Lower lobe of right lung (tissue), 2 donors: ENCODE results near the gene GCH1. TPM values are rescaled to one million over a fixed set of nuclear protein-coding genes. Genes with fewer than 3 reads are reported as not detected.

ENCODE experiments used
- ATAC-seq, 2 donors: fragments of 200-7000 bp; cut with Tn5 transposase; one replicate each; pipeline ENCODE4 v1.9.1; 2020 to 2022; ENCODE audit warnings: mild to moderate bottlenecking in 2 of 2, moderate library complexity in 2 of 2
- DNase-seq: peaks from one replicate; pipeline ENCODE4 v3.0.0-alpha.2; 2020
- H3K27ac ChIP-seq: fragments of 200-600 bp; one replicate; pipeline ENCODE4 v1.8.0; 2022
- H3K27me3 ChIP-seq: fragments of 200-600 bp; one replicate; pipeline ENCODE4 v1.8.0; 2022; ENCODE audit warnings: low read depth
- H3K36me3 ChIP-seq: fragments of 200-600 bp; one replicate; pipeline ENCODE4 v1.8.0; 2022; ENCODE audit warnings: mild to moderate bottlenecking
- H3K4me1 ChIP-seq: fragments of 200-600 bp; one replicate; pipeline ENCODE4 v1.8.0; 2022
- H3K4me3 ChIP-seq: fragments of 200-600 bp; one replicate; pipeline ENCODE4 v1.8.0; 2022; ENCODE audit warnings: mild to moderate bottlenecking
- H3K9me3 ChIP-seq: fragments of 200-600 bp; one replicate; pipeline ENCODE4 v1.8.0; 2022
- intact Hi-C: fragments of 100-400 bp; cut with DNase I; formaldehyde crosslinking; loops from one replicate; pipeline ENCODE4 v1.11.0; 2022
- total RNA-seq: library from RNA; stranded (reverse); fragmentation: NEBNext Ultra II Directional; extraction: Animal tissue kit (Norgen Biotek cat#: 25700); gene quantifications from one replicate; pipeline ENCODE4 v1.2.1, GENCODE V29; 2021
- TF ChIP-seq, protein P1 (sequence below): fragments of 200-600 bp; IDR thresholded peaks from one replicate; pipeline ENCODE4 v1.8.0; 2022; ENCODE audit warnings: antibody characterized with exemption, mild to moderate bottlenecking
- donor health status: DM: no; HTN: yes; CAD: no; lungs with severe emphysema.

Gene GCH1
- total RNA-seq, 1 donor from 2014 or later = 12.7 TPM

DNA sequence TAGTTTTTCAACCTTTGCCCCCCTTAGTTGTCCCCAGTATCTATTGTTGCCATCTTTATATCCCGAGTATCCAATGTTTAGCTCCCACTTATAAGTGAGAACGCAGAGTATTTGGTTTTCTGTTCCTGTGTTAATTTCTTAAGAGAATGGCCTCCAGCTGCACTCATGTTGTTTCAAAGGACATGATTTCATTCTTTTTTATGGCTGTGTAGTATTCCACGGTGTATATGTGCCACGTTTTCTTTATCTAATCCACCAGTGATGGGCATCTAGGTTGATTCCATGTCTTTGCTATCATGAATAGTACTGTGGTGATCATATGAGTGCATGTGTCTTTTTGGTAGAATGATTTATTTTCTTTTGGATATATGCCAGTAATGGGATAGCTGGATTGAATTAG, 72.0 kb downstream of the GCH1 start:
- Histone ChIP-seq H3K9me3 (no peaks in the 10 kb centered on the region), H3K36me3 (no peaks in the 10 kb centered on the region), H3K27ac (no peak overlapping the region), H3K4me3 (no peak overlapping the region), H3K27me3 (no peaks in the 10 kb centered on the region), H3K4me1 (no peaks in the 10 kb centered on the region)
- ATAC-seq (no peak), DNase-seq (no peak)
- intact Hi-C loops = no loop called here
- TF ChIP-seq, protein P1, sequence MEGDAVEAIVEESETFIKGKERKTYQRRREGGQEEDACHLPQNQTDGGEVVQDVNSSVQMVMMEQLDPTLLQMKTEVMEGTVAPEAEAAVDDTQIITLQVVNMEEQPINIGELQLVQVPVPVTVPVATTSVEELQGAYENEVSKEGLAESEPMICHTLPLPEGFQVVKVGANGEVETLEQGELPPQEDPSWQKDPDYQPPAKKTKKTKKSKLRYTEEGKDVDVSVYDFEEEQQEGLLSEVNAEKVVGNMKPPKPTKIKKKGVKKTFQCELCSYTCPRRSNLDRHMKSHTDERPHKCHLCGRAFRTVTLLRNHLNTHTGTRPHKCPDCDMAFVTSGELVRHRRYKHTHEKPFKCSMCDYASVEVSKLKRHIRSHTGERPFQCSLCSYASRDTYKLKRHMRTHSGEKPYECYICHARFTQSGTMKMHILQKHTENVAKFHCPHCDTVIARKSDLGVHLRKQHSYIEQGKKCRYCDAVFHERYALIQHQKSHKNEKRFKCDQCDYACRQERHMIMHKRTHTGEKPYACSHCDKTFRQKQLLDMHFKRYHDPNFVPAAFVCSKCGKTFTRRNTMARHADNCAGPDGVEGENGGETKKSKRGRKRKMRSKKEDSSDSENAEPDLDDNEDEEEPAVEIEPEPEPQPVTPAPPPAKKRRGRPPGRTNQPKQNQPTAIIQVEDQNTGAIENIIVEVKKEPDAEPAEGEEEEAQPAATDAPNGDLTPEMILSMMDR = no peak

DNA sequence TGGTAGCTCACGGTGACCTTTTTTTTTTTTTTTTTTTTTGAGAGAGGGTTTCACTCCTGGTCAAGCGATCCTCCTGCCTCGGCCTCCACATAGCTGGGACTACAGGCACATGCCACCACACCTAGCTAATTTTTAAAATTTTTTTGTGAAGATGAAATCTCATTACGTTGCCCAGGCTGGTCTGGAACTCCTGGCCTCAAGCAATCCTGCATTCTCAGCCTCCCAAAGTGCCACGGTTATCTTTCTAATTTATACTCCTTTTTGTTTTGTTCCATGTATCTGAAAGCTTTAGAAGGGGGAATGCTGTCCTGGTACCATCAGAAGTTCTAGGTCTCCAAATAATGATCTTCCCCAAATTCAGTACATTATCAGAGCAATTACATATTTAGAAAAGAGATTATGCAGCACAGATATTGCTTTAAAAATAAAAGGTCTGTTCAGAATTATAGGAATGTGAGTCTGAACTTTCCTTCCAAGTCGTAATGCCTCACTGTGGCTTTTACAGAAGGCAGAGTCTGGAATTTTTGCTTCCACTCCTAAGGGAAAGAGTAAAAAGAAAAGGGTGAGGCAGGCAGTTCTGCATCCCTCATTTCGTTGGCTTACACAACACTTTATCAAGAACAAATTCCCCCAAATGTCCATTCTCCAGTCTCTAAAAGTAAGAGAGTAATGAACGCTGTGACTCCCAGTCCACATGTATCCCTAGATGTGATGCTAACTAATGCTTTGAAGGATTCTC, 73.0 kb downstream of the GCH1 start:
- H3K27ac ChIP-seq = no peak overlapping the region
- TF ChIP-seq, protein P1 = no peak
- no peaks in the 10 kb centered on the region for H3K4me1 ChIP-seq
- H3K36me3 ChIP-seq = no peaks in the 10 kb centered on the region
- no peak for DNase-seq
- peaks cover 7% of the 10 kb centered on the region for H3K9me3 ChIP-seq
- H3K27me3 ChIP-seq = no peaks in the 10 kb centered on the region
- intact Hi-C loops = no loop called here
- ATAC-seq = no peak
- no peak overlapping the region for H3K4me3 ChIP-seq

- peaks cover 16% of the 10 kb centered on the region for H3K9me3 ChIP-seq
- H3K36me3 ChIP-seq = no peaks in the 10 kb centered on the region
- H3K27ac ChIP-seq = no peak overlapping the region
- intact Hi-C loops = no loop called here
- H3K27me3 ChIP-seq = no peaks in the 10 kb centered on the region
- DNase-seq (no peak), ATAC-seq (no peak)
- TF ChIP-seq, protein P1 = no peak
- H3K4me1 ChIP-seq = no peaks in the 10 kb centered on the region
- no peak overlapping the region for H3K4me3 ChIP-seq
Observed at GRCh38 chr14:54828037-54828436, 74.6 kb downstream of the GCH1 start.

DNA sequence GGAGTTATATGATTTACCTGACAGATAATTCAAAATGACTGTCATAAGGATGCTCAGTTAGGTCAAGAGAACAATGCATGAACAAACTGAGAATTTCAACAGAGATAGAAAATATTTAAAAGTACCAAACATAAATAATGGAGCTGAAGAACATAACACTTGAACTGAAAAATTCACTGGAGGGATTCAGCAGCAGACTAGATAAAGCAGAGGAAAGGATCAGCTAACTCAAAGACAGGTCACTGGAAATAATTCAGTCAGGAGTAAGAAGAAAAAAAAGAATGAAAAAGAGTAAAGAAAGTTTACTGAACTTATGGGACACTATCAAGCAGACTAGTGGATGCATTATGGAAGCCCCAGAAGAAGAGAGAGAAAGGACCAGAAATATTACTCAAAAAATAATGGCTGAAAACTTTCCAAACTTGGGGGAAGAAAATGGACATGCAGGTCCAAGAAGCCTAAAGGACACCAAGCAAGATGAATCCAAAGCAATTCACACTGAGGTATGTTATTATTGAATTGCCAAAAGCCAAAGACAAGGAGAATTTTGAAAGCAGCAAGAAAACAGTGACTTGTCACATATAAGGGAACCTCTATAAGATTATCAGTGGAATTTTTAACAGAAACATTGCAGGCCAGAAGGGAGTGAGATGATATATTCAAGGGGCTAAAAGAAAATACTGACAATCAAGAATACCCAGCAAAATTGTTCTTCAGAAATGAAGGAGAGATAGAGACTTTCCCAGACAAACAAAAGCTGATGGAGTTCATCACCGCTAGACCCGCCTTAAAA, 78.7 kb downstream of the GCH1 start:
- intact Hi-C loops = no loop called here

GRCh38 chr14:54822685-54823084, 79.9 kb downstream of the GCH1 start:
- ATAC-seq = no peak
- Histone ChIP-seq H3K9me3 (peaks cover 16% of the 10 kb centered on the region), H3K27me3 (no peaks in the 10 kb centered on the region), H3K4me1 (no peaks in the 10 kb centered on the region), H3K36me3 (no peaks in the 10 kb centered on the region), H3K4me3 (no peak overlapping the region), H3K27ac (no peak overlapping the region)
- TF ChIP-seq, protein P1 = no peak
- no peak for DNase-seq
- intact Hi-C loops = no loop called here

More for the DNA sequence above, 78.7 kb downstream of the GCH1 start:
- TF ChIP-seq, protein P1 = no peak
- DNase-seq (no peak), ATAC-seq (no peak)
- Histone ChIP-seq H3K36me3 (no peaks in the 10 kb centered on the region), H3K4me3 (no peak overlapping the region), H3K4me1 (no peaks in the 10 kb centered on the region), H3K9me3 (peaks cover 16% of the 10 kb centered on the region), H3K27ac (no peak overlapping the region), H3K27me3 (no peaks in the 10 kb centered on the region)
